Liver (tissue), 3 donors: ENCODE results near the gene GRID1.

Experiments
- GABPA ChIP-seq, 2 donors: IDR thresholded peaks in 1 of 2; conservative IDR thresholded peaks in 1 of 2; 2 replicates each; pipeline ENCODE4 v1.6.1; 2016; ENCODE audit warnings: antibody characterized with exemption in 2 of 2, mild to moderate bottlenecking in 1 of 2, moderate library complexity in 1 of 2
- TAF1 ChIP-seq: conservative IDR thresholded peaks from 2 replicates; pipeline ENCODE4 v1.6.1; 2016; ENCODE audit warnings: antibody characterized with exemption, mild to moderate bottlenecking
- YY1 ChIP-seq: IDR thresholded peaks from 2 replicates; pipeline ENCODE4 v1.6.1; 2016; ENCODE audit warnings: antibody characterized with exemption, mild to moderate bottlenecking
- TF ChIP-seq, protein P1 (sequence below): fragments of 150-350 bp; IDR thresholded peaks from 2 replicates; pipeline ENCODE4 v1.5.1; 2017; ENCODE audit warnings: improper control_type of control experiment, low read depth, low read length; ENCODE audit not compliant: missing input control
- TF ChIP-seq, protein P2 (sequence below): IDR thresholded peaks from 2 replicates; pipeline ENCODE4 v1.6.1; 2016; ENCODE audit warnings: antibody characterized with exemption, mild to moderate bottlenecking
- TF ChIP-seq, protein P3 (sequence below): IDR thresholded peaks from 2 replicates; pipeline ENCODE4 v1.6.1; 2016; ENCODE audit warnings: antibody characterized with exemption
- donor health status: healthy.
- donor health status: healthy.

DNA sequence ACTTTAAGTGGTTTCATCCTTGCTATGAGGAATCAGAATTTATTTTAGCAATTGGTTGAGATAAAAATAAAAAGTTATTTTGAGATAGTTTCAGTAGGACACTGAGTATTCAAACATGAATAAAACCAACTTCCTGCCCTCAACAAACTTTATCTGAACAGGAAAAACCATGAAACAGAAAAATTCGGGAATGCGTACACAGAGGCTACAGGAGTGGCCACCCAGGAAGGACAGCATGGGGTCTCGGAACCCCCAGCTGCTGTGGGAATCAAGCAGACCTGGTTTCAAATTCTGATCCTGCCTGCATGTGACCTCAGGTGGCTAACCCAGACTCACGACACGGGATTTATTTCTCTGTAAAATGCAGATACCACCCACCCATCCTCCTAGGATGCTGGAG is 49.0 kb upstream of the GRID1 start:
- TF ChIP-seq TAF1 (no peak), GABPA (IDR thresholded peaks at IDR 0.05 in 1 of 2, conservative IDR thresholded peaks at IDR 0.05 in 1 of 2) (no peak), YY1 (no peak)
- TF ChIP-seq, protein P1, sequence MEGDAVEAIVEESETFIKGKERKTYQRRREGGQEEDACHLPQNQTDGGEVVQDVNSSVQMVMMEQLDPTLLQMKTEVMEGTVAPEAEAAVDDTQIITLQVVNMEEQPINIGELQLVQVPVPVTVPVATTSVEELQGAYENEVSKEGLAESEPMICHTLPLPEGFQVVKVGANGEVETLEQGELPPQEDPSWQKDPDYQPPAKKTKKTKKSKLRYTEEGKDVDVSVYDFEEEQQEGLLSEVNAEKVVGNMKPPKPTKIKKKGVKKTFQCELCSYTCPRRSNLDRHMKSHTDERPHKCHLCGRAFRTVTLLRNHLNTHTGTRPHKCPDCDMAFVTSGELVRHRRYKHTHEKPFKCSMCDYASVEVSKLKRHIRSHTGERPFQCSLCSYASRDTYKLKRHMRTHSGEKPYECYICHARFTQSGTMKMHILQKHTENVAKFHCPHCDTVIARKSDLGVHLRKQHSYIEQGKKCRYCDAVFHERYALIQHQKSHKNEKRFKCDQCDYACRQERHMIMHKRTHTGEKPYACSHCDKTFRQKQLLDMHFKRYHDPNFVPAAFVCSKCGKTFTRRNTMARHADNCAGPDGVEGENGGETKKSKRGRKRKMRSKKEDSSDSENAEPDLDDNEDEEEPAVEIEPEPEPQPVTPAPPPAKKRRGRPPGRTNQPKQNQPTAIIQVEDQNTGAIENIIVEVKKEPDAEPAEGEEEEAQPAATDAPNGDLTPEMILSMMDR, result no peak
- TF ChIP-seq, protein P2, sequence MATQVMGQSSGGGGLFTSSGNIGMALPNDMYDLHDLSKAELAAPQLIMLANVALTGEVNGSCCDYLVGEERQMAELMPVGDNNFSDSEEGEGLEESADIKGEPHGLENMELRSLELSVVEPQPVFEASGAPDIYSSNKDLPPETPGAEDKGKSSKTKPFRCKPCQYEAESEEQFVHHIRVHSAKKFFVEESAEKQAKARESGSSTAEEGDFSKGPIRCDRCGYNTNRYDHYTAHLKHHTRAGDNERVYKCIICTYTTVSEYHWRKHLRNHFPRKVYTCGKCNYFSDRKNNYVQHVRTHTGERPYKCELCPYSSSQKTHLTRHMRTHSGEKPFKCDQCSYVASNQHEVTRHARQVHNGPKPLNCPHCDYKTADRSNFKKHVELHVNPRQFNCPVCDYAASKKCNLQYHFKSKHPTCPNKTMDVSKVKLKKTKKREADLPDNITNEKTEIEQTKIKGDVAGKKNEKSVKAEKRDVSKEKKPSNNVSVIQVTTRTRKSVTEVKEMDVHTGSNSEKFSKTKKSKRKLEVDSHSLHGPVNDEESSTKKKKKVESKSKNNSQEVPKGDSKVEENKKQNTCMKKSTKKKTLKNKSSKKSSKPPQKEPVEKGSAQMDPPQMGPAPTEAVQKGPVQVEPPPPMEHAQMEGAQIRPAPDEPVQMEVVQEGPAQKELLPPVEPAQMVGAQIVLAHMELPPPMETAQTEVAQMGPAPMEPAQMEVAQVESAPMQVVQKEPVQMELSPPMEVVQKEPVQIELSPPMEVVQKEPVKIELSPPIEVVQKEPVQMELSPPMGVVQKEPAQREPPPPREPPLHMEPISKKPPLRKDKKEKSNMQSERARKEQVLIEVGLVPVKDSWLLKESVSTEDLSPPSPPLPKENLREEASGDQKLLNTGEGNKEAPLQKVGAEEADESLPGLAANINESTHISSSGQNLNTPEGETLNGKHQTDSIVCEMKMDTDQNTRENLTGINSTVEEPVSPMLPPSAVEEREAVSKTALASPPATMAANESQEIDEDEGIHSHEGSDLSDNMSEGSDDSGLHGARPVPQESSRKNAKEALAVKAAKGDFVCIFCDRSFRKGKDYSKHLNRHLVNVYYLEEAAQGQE, result no peak
- TF ChIP-seq, protein P3, sequence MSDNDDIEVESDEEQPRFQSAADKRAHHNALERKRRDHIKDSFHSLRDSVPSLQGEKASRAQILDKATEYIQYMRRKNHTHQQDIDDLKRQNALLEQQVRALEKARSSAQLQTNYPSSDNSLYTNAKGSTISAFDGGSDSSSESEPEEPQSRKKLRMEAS, result no peak
